ENCODE measurements around the gene GRIP1. TPM values are rescaled to one million over a fixed set of nuclear protein-coding genes. Genes with fewer than 3 reads are reported as not detected.

Gene GRIP1
- total and polyA plus RNA-seq, 2 experiments from 2014 or later: 5.1 to 13.7 TPM

- Histone ChIP-seq H3K79me2 (replicated peaks; ENCODE audit: insufficient read depth) (no peaks in the 10 kb centered on the region), H3K4me3 (no peak overlapping the region), H3K36me3 (ENCODE audit: insufficient read depth) (no peaks in the 10 kb centered on the region), H3K4me2 (no peak overlapping the region), H3K4me1 (ENCODE audit: insufficient read depth) (peaks cover 16% of the 10 kb centered on the region), H3K27me3 (ENCODE audit: insufficient read depth) (no peaks in the 10 kb centered on the region), H3K9me2 (ENCODE audit: insufficient read depth) (peaks cover 16% of the 10 kb centered on the region), H3K27ac (ENCODE audit: low read depth) (no peak overlapping the region), H2AFZ (no peak overlapping the region), H4K20me1 (replicated peaks; ENCODE audit: insufficient read depth) (no peaks in the 10 kb centered on the region), H3F3A (replicated peaks; ENCODE audit: low read depth) (no peaks in the 10 kb centered on the region)
- no peaks in the 10 kb centered on the region for H3K27me3 Mint-ChIP-seq (ENCODE audit: insufficient read depth, low read depth, poor library complexity)
- TF ChIP-seq ZNF331 (CRISPR knock-in tag; IDR thresholded peaks at IDR 0.05; ENCODE audit: low read depth) (no peak), EZH2phosphoT487 (IDR thresholded peaks at IDR 0.05; ENCODE audit: unreplicated experiment) (no peak), ZNF462 (CRISPR knock-in tag; IDR thresholded peaks at IDR 0.05) (peak; percentile 39; the same call in 1 of the 2 replicates), NANOG (IDR thresholded peaks at IDR 0.05; ENCODE audit: borderline replicate concordance) (no peak)
- H3K27ac Mint-ChIP-seq: no peak overlapping the region
- H3K4me3 Mint-ChIP-seq: no peak overlapping the region
- peaks cover 5% of the 10 kb centered on the region; the same call in 1 of the 3 replicates for H3K4me1 Mint-ChIP-seq
- DNase-seq (ENCODE audit: low spot score): peak; percentile 68
- no peaks in the 10 kb centered on the region for H3K9me3 Mint-ChIP-seq
- H3K36me3 Mint-ChIP-seq (ENCODE audit: low read depth): no peaks in the 10 kb centered on the region
- peak; percentile 69 for ATAC-seq
Measured at GRCh38 chr12:66441905-66442559, 236.8 kb downstream of the GRIP1 start.

- Histone ChIP-seq H3K4me2 (no peak overlapping the region), H3K27ac (ENCODE audit: low read depth) (no peak overlapping the region), H3K27me3 (ENCODE audit: insufficient read depth) (no peaks in the 10 kb centered on the region), H3K79me2 (replicated peaks; ENCODE audit: insufficient read depth) (no peaks in the 10 kb centered on the region), H2AFZ (no peak overlapping the region), H3K4me1 (ENCODE audit: insufficient read depth) (peaks cover 22% of the 10 kb centered on the region), H4K20me1 (replicated peaks; ENCODE audit: insufficient read depth) (no peaks in the 10 kb centered on the region), H3F3A (replicated peaks; ENCODE audit: low read depth) (no peaks in the 10 kb centered on the region), H3K4me3 (no peak overlapping the region), H3K36me3 (ENCODE audit: insufficient read depth) (no peaks in the 10 kb centered on the region), H3K9me2 (ENCODE audit: insufficient read depth) (peaks cover 16% of the 10 kb centered on the region)
- Mint-ChIP-seq H3K27me3 (ENCODE audit: insufficient read depth, low read depth, poor library complexity) (no peaks in the 10 kb centered on the region), H3K4me3 (no peak overlapping the region), H3K36me3 (ENCODE audit: low read depth) (no peaks in the 10 kb centered on the region), H3K27ac (no peak overlapping the region), H3K9me3 (no peaks in the 10 kb centered on the region), H3K4me1 (peaks cover 14% of the 10 kb centered on the region)
- no peak for ATAC-seq
- DNase-seq (ENCODE audit: low spot score): no peak
- TF ChIP-seq ZNF462 (CRISPR knock-in tag; IDR thresholded peaks at IDR 0.05) (no peak), CREB1 (CRISPR knock-in tag; IDR thresholded peaks at IDR 0.05; ENCODE audit: low read depth) (no peak), EZH2 (IDR thresholded peaks at IDR 0.05; ENCODE audit: low read depth, unreplicated experiment) (no peak)
Measured at GRCh38 chr12:66438601-66439000, 240.3 kb downstream of the GRIP1 start.
